ENCODE measurements around the gene VPS13D.
"Not testable (repeated sequence)": the region's sequence is repeated elsewhere in the genome, so short reads cannot be mapped to it uniquely, and the experiment has no call there.

VPS13D gene

GRCh38 chr1:12285496-12286143 lies 55.8 kb downstream of the VPS13D start:
- DNase-seq (ENCODE audit: low read depth in 3 of 3): no peak

GRCh38 chr1:12287869-12288268 lies 58.0 kb downstream of the VPS13D start:
- no peak for DNase-seq (ENCODE audit: low read depth in 3 of 3)

GRCh38 chr1:12290828-12291227 lies 61.0 kb downstream of the VPS13D start:
- no peak for DNase-seq (ENCODE audit: low read depth in 3 of 3)

- no peak for DNase-seq (ENCODE audit: low read depth in 3 of 3)
Measured at GRCh38 chr1:12293416-12293815, 63.6 kb downstream of the VPS13D start.

- DNase-seq (ENCODE audit: low read depth in 3 of 3): no peak
Measured at GRCh38 chr1:12294076-12294475, 64.2 kb downstream of the VPS13D start.

- no peak for DNase-seq (ENCODE audit: low read depth in 3 of 3)
Measured at GRCh38 chr1:12296016-12296415, 66.2 kb downstream of the VPS13D start.

GRCh38 chr1:12296623-12297022 lies 66.8 kb downstream of the VPS13D start:
- DNase-seq (ENCODE audit: low read depth in 3 of 3): no peak

- DNase-seq (ENCODE audit: low read depth in 3 of 3): no peak
Measured at GRCh38 chr1:12300706-12301105, 70.9 kb downstream of the VPS13D start.

- DNase-seq (ENCODE audit: low read depth in 3 of 3): no peak
Measured at GRCh38 chr1:12301518-12302237, 71.8 kb downstream of the VPS13D start.

- DNase-seq (ENCODE audit: low read depth in 3 of 3): no peak
Measured at GRCh38 chr1:12302798-12303447, 73.1 kb downstream of the VPS13D start.

- no peak for DNase-seq (ENCODE audit: low read depth in 3 of 3)
Measured at GRCh38 chr1:12305377-12305776, 75.5 kb downstream of the VPS13D start.

GRCh38 chr1:12309783-12310742 lies 80.2 kb downstream of the VPS13D start:
- DNase-seq (ENCODE audit: low read depth in 3 of 3): no peak

- DNase-seq (ENCODE audit: low read depth in 3 of 3): no peak
Measured at GRCh38 chr1:12314333-12314903, 84.6 kb downstream of the VPS13D start.

GRCh38 chr1:12315146-12315545 lies 85.3 kb downstream of the VPS13D start:
- no peak for DNase-seq (ENCODE audit: low read depth in 3 of 3)

- DNase-seq (ENCODE audit: low read depth in 3 of 3): no peak
Measured at GRCh38 chr1:12316331-12316730, 86.5 kb downstream of the VPS13D start.

GRCh38 chr1:12320486-12320885 lies 90.7 kb downstream of the VPS13D start:
- DNase-seq (ENCODE audit: low read depth in 3 of 3): no peak

- no peak for DNase-seq (ENCODE audit: low read depth in 3 of 3)
Measured at GRCh38 chr1:12324423-12324822, 94.6 kb downstream of the VPS13D start.

GRCh38 chr1:12324973-12325372 lies 95.1 kb downstream of the VPS13D start:
- DNase-seq (ENCODE audit: low read depth in 3 of 3): not testable (repeated sequence)

GRCh38 chr1:12326986-12327385 lies 97.2 kb downstream of the VPS13D start:
- no peak for DNase-seq (ENCODE audit: low read depth in 3 of 3)

- no peak for DNase-seq (ENCODE audit: low read depth in 3 of 3)
Measured at GRCh38 chr1:12327566-12327965, 97.7 kb downstream of the VPS13D start.

GRCh38 chr1:12333036-12333785 lies 103.4 kb downstream of the VPS13D start:
- DNase-seq (ENCODE audit: low read depth in 3 of 3): no peak
